HCT116 (cell line): ENCODE data around the gene IYD. TPM values are rescaled to one million over a fixed set of nuclear protein-coding genes. Genes with fewer than 3 reads are reported as not detected.

Source experiments
- ATAC-seq: fragments of 200-7000 bp; cut with Tn5 transposase; 2 replicates; pipeline ENCODE4 v1.9.1; 2020; ENCODE audit warnings: mild to moderate bottlenecking, moderate library complexity
- BruUV-seq: library from RNA; stranded (reverse); fragments of 400-500 nt; replicated peaks from 2 replicates; lab custom pipeline; 2021; lab: Mats Ljungman, UMichigan
- CTCF ChIA-PET: fragments of 300-600 bp; sonication (Branson Sonifier 250); formaldehyde crosslinking; loops from one replicate; lab custom pipeline; 2021; ENCODE audit warnings: antibody characterized with exemption; lab: Charles Lee
- POLR2A ChIA-PET: fragments of 300-600, 350-600 bp; sonication (Branson Sonifier 250); formaldehyde crosslinking; loops from one replicate; lab custom pipeline; 2021; ENCODE audit warnings: antibody characterized with exemption; lab: Charles Lee
- RAD21 ChIA-PET, 2 experiments: fragments of 300-600 bp; sonication (Branson Sonifier 250); formaldehyde crosslinking; loops; one replicate each; lab custom pipeline; 2023; ENCODE audit warnings: low total read pairs in 2 of 2; ENCODE audit not compliant: uncharacterized antibody in 2 of 2, unreplicated experiment in 2 of 2, low non-redundant PET in 1 of 2; lab: Charles Lee
- DNase-seq: peaks from one replicate; pipeline ENCODE4 v3.0.0-alpha.2; 2010; ENCODE audit warnings: low read depth, low spot score
- H2AFZ ChIP-seq: fragments of 200-600 bp; shearing (Covaris generic), sonication (generic); 2 replicates; pipeline ENCODE4 v1.6.1; 2017; ENCODE audit warnings: low read depth, mixed run types, mixed read lengths, antibody characterized with exemption, low read length; ENCODE audit not compliant: poor library complexity, severe bottlenecking
- H3K27ac ChIP-seq: 2 replicates; pipeline ENCODE4 v1.5.1; 2012; ENCODE audit warnings: low read depth, low read length
- H3K27me3 ChIP-seq: fragments of 200-600 bp; sonication (generic); 2 replicates; pipeline ENCODE4 v1.6.1; 2016; ENCODE audit warnings: mixed run types, low read length, mixed read lengths; ENCODE audit not compliant: insufficient read depth
- H3K36me3 ChIP-seq, 2 experiments: fragments of 200-500 bp in 1 of 2; fragments of 200-600 bp in 1 of 2; sonication (Bioruptor generic) in 1 of 2; sonication (generic) in 1 of 2; 2 replicates each; pipeline versions ENCODE4 v1.5.1 to v1.6.1; 2014 to 2016; ENCODE audit warnings: low read length in 2 of 2, inconsistent platforms in 1 of 2, mixed read lengths in 1 of 2, mixed run types in 1 of 2; ENCODE audit not compliant: insufficient read depth in 2 of 2, control insufficient read depth in 1 of 2
- H3K4me1 ChIP-seq, 2 experiments: fragments of 200-600 bp in 1 of 2; sonication (generic) in 1 of 2; 2 replicates each; pipeline versions ENCODE4 v1.5.1 to v1.6.1; 2012 to 2017; ENCODE audit warnings: low read length in 2 of 2, inconsistent platforms in 1 of 2, mild to moderate bottlenecking in 1 of 2, mixed read lengths in 1 of 2, mixed run types in 1 of 2, moderate library complexity in 1 of 2; ENCODE audit not compliant: insufficient read depth in 2 of 2, control insufficient read depth in 1 of 2
- H3K4me2 ChIP-seq: fragments of 200-600 bp; sonication (generic); 2 replicates; pipeline ENCODE4 v1.6.1; 2017; ENCODE audit warnings: mixed run types, low read length, mixed read lengths
- H3K4me3 ChIP-seq, 2 experiments: fragments of 200-600 bp in 1 of 2; sonication (generic) in 1 of 2; replicated peaks in 1 of 2; 2 replicates each; pipeline ENCODE4 v1.5.1; 2011 to 2016; ENCODE audit warnings: low read length in 2 of 2, control low read depth in 1 of 2, low read depth in 1 of 2, mild to moderate bottlenecking in 1 of 2, mixed read lengths in 1 of 2, mixed run types in 1 of 2
- H3K79me2 ChIP-seq: fragments of 200-600 bp; sonication (generic); 2 replicates; pipeline ENCODE4 v1.6.1; 2017; ENCODE audit warnings: mild to moderate bottlenecking, mixed run types, low read length, moderate library complexity, mixed read lengths; ENCODE audit not compliant: insufficient read depth
- H3K9ac ChIP-seq: fragments of 200-600 bp; sonication (generic); 2 replicates; pipeline ENCODE4 v1.6.1; 2016; ENCODE audit warnings: low read length, mixed read lengths
- H3K9me2 ChIP-seq: fragments of 200-600 bp; sonication (generic), shearing (Covaris generic); 2 replicates; pipeline ENCODE4 v1.6.1; 2017; ENCODE audit warnings: mixed run types, mild to moderate bottlenecking, moderate library complexity; ENCODE audit not compliant: insufficient read depth
- H3K9me3 ChIP-seq, 2 experiments: fragments of 200-500 bp in 1 of 2; fragments of 200-600 bp in 1 of 2; sonication (Bioruptor generic) in 1 of 2; sonication (generic) in 1 of 2; 2 replicates each; pipeline ENCODE4 v1.6.1; 2014 to 2017; ENCODE audit warnings: low read length in 2 of 2, mixed read lengths in 2 of 2, inconsistent platforms in 1 of 2, low read depth in 1 of 2, mild to moderate bottlenecking in 1 of 2, mixed run types in 1 of 2, moderate library complexity in 1 of 2; ENCODE audit not compliant: control insufficient read depth in 1 of 2, insufficient read depth in 1 of 2
- H4K20me1 ChIP-seq: fragments of 200-600 bp; sonication (generic), shearing (Covaris generic); 2 replicates; pipeline ENCODE4 v1.6.1; 2017; ENCODE audit warnings: mixed run types, mild to moderate bottlenecking, moderate library complexity; ENCODE audit not compliant: insufficient read depth
- CEBPB ChIP-seq: IDR thresholded peaks from 2 replicates; pipeline ENCODE4 v1.6.1; 2012; ENCODE audit warnings: low read depth
- RAD21 ChIP-seq: IDR thresholded peaks from 2 replicates; pipeline ENCODE4 v1.6.1; 2012; ENCODE audit warnings: low read depth, mild to moderate bottlenecking
- SIN3A ChIP-seq: IDR thresholded peaks from 2 replicates; pipeline ENCODE4 v1.6.1; 2012; ENCODE audit warnings: low read depth
- TCF7L2 ChIP-seq: IDR thresholded peaks from 2 replicates; pipeline ENCODE4 v1.7.0; 2011; ENCODE audit warnings: borderline replicate concordance, inconsistent platforms; ENCODE audit not compliant: insufficient read depth, insufficient read length; ENCODE audit errors: extremely low read depth
- intact Hi-C: fragments of 100-400 bp; cut with micrococcal nuclease; formaldehyde crosslinking; loops from 2 replicates; pipeline ENCODE4 v1.10.0; 2022
- total RNA-seq: library from RNA; stranded (reverse); gene quantifications from one replicate; pipeline ENCODE4 v1.2.1, GENCODE V29; 2021; ENCODE audit not compliant: unreplicated experiment

IYD gene
- total RNA-seq, 1 experiment from 2014 or later: not detected

- RAD21 ChIA-PET: no interaction called here
- no peaks in the 10 kb centered on the region for H3K9me3 ChIP-seq
- no peaks in the 10 kb centered on the region for H3K36me3 ChIP-seq
- ATAC-seq: no peak
- peaks cover 0 to 7% of the 10 kb centered on the region in 2 experiments; a peak in 1 of 4 replicates for H3K4me1 ChIP-seq
- TF ChIP-seq TCF7L2: no peak
- CTCF ChIA-PET: no interaction called here
- H3K9ac ChIP-seq: no peak overlapping the region
- no peak overlapping the region for H2AFZ ChIP-seq
- H3K9me2 ChIP-seq: no peaks in the 10 kb centered on the region
- H3K4me3 ChIP-seq: no peak overlapping the region
- intact Hi-C loops: no loop called here
- no peak overlapping the region for H3K27ac ChIP-seq
- H4K20me1 ChIP-seq: no peaks in the 10 kb centered on the region
- no peaks in the 10 kb centered on the region for H3K27me3 ChIP-seq
- BruUV-seq: no TSS peak
- POLR2A ChIA-PET: no interaction called here
- no peak for DNase-seq
- H3K79me2 ChIP-seq: no peaks in the 10 kb centered on the region
- H3K4me2 ChIP-seq: no peak overlapping the region
These were observed 11.4 kb downstream of the IYD start for GRCh38 chr6:150380256-150380655.

GRCh38 chr6:150382171-150382570 lies 13.4 kb downstream of the IYD start:
- BruUV-seq: no TSS peak
- intact Hi-C loops: no loop called here
- no peak overlapping the region for H3K9ac ChIP-seq
- H3K79me2 ChIP-seq: no peaks in the 10 kb centered on the region
- H3K36me3 ChIP-seq: no peaks in the 10 kb centered on the region
- DNase-seq (no peak), ATAC-seq (no peak)
- no peak overlapping the region for H3K4me3 ChIP-seq
- no peaks in the 10 kb centered on the region for H4K20me1 ChIP-seq
- ChIA-PET POLR2A (no interaction called here), RAD21 (no interaction called here), CTCF (interaction anchor here (0.8 kb wide), 1 partner anchor 13 kb away, joined by 3 read pairs; no protein-coding TSS in a partner anchor)
- H3K27ac ChIP-seq: no peak overlapping the region
- H2AFZ ChIP-seq: no peak overlapping the region
- H3K9me3 ChIP-seq: no peaks in the 10 kb centered on the region
- no peak overlapping the region for H3K4me2 ChIP-seq
- no peaks in the 10 kb centered on the region for H3K9me2 ChIP-seq
- no peak for TF ChIP-seq SIN3A
- peaks cover 0 to 7% of the 10 kb centered on the region in 2 experiments; a peak in 1 of 4 replicates for H3K4me1 ChIP-seq
- no peaks in the 10 kb centered on the region for H3K27me3 ChIP-seq

GRCh38 chr6:150391414-150391813 lies 22.6 kb downstream of the IYD start:
- Histone ChIP-seq H3K4me2 (no peak overlapping the region), H3K79me2 (no peaks in the 10 kb centered on the region), H3K4me1 (peaks cover 0 to 3% of the 10 kb centered on the region in 2 experiments; a peak in 1 of 4 replicates), H3K27ac (no peak overlapping the region), H2AFZ (no peak overlapping the region), H3K27me3 (no peaks in the 10 kb centered on the region), H3K9ac (no peak overlapping the region), H3K9me3 (no peaks in the 10 kb centered on the region), H3K36me3 (no peaks in the 10 kb centered on the region), H3K9me2 (no peaks in the 10 kb centered on the region), H4K20me1 (no peaks in the 10 kb centered on the region), H3K4me3 (no peak overlapping the region)
- no TSS peak for BruUV-seq
- TF ChIP-seq CEBPB (no peak), RAD21 (no peak)
- intact Hi-C loops: no loop called here
- ChIA-PET CTCF (interaction anchor here (1.1 to 1.5 kb wide), 2 partner anchors 320 to 424 kb away, joined by 3 read pairs; no protein-coding TSS in a partner anchor), RAD21 (no interaction called here), POLR2A (no interaction called here)
- ATAC-seq (no peak), DNase-seq (no peak)
